Measurements from ENCODE around the gene GLCCI1.

Gene GLCCI1

DNA sequence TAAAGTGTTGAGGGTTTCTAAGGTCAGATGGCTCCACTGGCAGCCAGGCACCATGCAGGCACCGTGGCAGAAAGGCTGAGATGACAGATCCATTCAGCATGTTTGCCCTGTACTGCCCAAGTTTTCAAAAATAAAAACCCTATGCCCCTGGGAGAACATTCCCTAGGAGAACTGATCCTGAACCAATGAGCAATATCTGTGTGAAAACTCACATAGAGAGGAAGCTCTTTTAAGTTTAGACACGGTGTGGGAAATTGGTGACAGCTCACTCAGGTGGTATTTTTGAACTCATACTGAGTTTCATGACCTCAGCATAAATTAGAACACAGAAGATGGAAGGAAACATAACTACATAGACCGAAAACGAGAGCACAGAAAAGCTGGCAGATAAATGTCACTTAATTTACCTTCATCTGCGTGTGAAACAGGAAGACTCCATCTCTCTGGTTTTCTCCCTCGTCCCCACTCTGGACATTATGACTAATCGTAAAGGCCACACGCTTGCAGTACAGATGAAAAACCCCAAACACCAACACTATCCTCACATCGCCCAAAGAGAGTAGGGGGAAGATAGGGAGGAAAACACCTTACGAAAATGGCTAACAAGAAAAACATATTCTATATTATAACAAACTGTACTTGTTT lies 165.6 kb downstream of the GLCCI1 start:
- DNase-seq = no peak

- no peak for DNase-seq
Measured at GRCh38 chr7:8135417-8135816, 166.8 kb downstream of the GLCCI1 start.

DNA sequence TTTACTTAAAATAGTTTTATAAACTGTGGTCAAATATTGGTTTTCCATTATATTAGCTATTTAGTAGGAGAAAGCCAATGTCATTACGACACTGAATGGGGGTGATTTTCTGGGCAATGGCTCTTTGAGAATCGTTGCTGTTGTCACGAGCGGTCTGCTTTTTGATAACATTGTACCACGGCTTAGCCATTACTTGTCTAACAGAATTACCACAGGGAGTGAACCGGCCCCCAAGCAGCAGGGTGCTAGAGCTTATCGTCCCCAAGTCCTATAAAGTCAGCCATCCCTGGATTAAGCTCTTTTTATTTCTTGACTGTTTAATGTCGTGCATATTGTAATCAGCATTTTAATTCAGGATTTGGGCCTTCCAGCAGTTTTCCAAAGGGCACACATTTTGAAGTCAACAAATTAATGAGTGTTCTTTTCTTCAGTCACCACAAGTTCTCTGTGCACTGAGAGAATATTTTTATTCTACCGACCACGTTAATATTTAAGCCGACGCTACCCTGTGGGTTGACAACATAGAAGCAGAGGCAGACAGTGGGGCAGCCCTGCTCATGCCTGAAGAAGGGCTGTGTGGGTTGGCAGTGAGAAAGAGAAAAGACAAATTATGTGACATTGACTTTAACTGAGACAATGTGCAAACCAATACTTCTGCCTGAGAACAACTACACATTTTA lies 167.6 kb downstream of the GLCCI1 start:
- no peak for DNase-seq
